Omental fat pad (tissue), 4 donors: ENCODE results near the gene CACNB2. TPM values are rescaled to one million over a fixed set of nuclear protein-coding genes. Genes with fewer than 3 reads are reported as not detected.
A peak's percentile ranks its signal among the peaks of the same experiment; 100 is the strongest.

Experiments used
- ATAC-seq: fragments of 150-250 bp; one replicate; pipeline ENCODE4 v1.9.1; 2016; ENCODE audit warnings: mild to moderate bottlenecking, moderate library complexity; ENCODE audit not compliant: low FRiP score
- DNase-seq: peaks from one replicate; pipeline ENCODE4 v3.0.0-alpha.2; 2019; ENCODE audit warnings: low spot score
- CTCF ChIP-seq, 3 donors: fragments of 450-650 bp; IDR thresholded peaks; one replicate each; pipeline ENCODE4 v1.5.1; 2016 to 2017; ENCODE audit warnings: antibody characterized with exemption in 3 of 3, mild to moderate bottlenecking in 3 of 3, moderate library complexity in 2 of 3
- total RNA-seq, 4 donors: library from RNA; depleted of rRNA; stranded (reverse); fragments of >200 nt; gene quantifications; one replicate each; pipeline ENCODE4 v1.1.0, GENCODE V29; 2016

Gene CACNB2
- total RNA-seq, 4 donors from 2014 or later = 2.0 to 12.1 (median 6.1) TPM

GRCh38 chr10:18134509-18134908 lies 5.7 kb upstream of the CACNB2 start:
- no peak for DNase-seq
- ATAC-seq = no peak
- no peak for TF ChIP-seq CTCF (IDR thresholded peaks at IDR 0.05)

DNA sequence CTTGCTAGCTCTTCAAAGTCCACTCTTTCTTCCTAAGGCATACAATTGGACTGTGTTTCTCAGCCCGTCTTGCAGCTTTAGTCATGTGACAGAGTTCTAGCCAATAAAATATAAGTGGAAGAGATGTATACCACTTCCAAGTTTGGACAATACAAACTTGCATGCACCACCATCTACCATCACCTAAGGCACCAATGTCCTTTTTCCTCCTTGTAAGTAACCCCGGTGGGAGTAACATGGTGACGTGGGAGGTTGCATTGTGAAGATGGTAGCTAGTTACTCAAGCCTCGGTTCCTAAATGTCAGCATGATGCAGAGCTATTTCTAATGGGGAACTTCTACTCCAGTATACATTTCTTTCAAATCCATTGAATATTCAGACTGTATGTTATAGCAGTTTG lies 5.3 kb upstream of the CACNB2 start:
- ATAC-seq (no peak), DNase-seq (no peak)
- TF ChIP-seq CTCF (IDR thresholded peaks at IDR 0.05) = no peak

GRCh38 chr10:18136073-18136791 lies 4.0 kb upstream of the CACNB2 start:
- DNase-seq = no peak
- ATAC-seq = no peak

DNA sequence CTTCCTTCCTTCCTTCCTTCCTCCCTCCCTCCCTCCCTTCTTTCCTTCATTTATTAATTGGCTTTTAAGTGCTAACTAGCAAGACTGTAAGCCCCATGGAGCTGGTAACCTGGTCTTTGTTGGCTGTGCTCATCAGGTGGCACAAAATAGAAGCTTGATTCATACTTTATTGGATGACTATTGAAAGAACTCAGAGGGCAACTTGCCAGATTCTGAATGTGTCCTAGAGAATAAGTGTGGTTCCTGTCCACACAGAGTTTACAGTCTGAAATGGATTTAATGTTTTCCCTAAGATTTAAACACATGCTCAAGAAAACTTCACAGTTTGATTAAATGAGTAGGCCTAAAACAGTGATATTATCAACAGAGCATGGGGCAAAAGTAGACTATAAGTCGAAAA lies 3.1 kb upstream of the CACNB2 start:
- no peak for ATAC-seq
- TF ChIP-seq CTCF (IDR thresholded peaks at IDR 0.05) = no peak
- no peak for DNase-seq

More at GRCh38 chr10:18136073-18136791, 4.0 kb upstream of the CACNB2 start:
- TF ChIP-seq CTCF (IDR thresholded peaks at IDR 0.05) = no peak

DNA sequence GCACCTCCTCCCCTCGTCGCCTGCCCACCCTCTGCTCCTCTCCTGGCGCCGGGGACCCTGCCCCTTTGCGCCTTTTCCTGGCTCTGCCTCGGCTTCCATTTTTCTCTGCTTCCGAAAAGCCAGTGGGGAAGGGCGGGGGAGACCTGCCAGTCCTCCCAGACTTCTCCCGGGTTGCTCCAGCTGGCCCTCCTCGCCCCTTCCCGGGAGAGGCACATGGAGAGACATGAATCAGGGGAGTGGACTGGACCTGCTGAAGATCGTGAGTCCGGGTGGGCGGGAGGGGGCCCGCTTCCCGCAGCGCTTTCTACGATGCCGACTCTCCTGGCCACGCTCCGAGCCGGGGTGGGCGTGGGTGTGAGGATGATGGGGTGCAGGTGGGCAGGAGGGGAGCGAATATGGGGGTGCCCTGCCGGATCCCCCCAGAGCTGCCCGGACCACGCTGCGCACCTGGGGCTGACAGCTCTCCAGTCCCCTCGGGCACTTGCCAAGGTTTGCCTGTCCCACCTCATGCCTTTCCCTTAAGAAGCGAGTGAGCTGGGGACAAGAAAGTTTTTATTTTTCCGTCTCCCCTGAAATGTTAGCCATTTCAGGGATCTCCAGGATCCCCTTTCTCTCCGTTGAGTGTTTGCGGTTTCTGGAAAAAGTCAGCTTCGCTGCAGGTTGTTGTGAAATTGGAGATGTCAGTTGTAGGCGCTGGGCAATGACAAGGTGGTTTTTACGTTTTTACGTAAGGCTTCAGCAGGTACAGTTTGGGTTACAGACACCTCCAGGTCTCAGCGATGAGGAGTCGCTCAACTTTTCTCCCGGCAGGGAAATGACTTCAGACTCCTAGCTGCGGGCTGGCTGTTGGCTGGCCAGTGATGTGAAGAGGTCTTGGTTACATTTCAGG lies 977 bp downstream of the CACNB2 start:
- TF ChIP-seq CTCF (IDR thresholded peaks at IDR 0.05) = no peak
- ATAC-seq (peak; percentile 38), DNase-seq (no peak)

DNA sequence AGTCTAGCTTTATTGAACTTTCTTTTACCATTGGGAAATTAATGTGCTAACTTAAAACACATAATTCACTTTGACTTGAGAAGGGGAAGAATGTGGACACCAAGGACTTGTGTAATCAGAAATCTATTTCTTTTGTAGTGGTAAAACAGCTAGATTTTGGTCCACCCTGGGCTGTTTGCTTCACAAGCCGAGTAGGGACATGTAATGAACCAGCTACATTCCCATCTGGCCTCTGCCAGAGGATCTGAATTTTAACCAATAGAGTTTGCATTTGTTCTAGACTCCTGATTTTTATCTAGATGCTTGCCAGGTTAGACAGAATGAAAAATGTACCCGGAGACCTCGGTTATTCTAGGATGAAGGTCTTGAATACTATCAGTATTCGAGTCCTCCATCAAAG lies 1.9 kb downstream of the CACNB2 start:
- no peak for TF ChIP-seq CTCF (IDR thresholded peaks at IDR 0.05)
- no peak for ATAC-seq

More for the DNA sequence above, 1.9 kb downstream of the CACNB2 start:
- DNase-seq = no peak
